Activated T-cell treated with anti-CD3 and anti-CD28 coated beads for 24 hours (primary cell): ENCODE data around the gene TMPRSS6.

Experiments
- DNase-seq: peaks from one replicate; pipeline ENCODE4 v3.0.0-alpha.2; 2020; ENCODE audit warnings: low read depth

The TMPRSS6 gene

DNA sequence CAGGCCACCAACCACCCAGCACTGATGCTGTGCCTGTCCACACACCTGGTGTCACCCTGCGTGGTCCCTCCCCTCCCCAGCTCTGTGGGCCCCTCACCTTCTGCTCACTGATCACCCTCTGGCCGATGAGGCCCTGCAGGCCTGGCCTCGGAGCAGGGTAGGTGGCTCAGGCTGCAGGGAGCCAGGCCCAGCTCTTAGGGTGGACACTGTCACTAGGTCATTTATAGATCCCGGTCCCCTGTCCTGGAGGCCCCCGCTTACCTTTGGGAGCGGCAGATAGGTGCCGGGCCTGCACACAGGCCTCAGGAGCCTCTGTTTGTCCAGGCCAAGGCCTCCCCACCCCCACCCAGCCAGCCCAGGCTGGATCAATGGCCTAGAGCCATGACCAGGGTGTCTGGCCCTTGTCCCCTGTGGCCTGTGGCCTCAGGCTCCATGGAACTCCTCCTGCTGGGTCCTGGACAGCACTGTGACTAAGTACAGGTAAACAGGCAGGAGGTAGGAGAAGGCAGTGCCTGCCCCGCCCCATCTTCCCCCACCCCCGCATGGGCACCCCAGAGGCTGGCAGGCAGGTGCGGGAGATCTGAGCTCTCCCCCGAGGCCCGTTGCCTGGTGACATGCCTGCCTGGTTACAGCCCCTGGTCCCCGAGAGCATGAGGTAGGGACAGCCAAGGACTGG is at the start of gene TMPRSS6:
TSS of gene TMPRSS6 (minus strand) at position 472 of the 676 bp plus-strand sequence. CDS start 6,296 bp downstream, outside the sequence.
- no peak for DNase-seq

DNA sequence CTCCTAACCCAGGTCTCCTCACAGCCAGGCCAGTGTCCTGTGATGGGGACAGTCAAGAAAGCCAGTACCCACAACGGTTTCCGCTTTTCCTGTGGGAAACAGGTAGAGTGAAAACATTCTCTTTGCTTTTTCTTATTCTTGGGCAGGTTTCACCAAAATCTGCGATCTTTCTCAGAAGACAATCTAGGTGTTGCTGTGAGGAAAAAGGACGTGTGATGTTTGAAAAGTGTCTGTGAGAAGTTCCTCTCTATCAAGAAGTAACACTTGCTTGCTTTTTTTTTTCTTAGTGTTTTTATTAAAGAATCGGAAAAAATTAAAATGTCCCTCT is 49.4 kb upstream of the TMPRSS6 start:
- no peak for DNase-seq

DNA sequence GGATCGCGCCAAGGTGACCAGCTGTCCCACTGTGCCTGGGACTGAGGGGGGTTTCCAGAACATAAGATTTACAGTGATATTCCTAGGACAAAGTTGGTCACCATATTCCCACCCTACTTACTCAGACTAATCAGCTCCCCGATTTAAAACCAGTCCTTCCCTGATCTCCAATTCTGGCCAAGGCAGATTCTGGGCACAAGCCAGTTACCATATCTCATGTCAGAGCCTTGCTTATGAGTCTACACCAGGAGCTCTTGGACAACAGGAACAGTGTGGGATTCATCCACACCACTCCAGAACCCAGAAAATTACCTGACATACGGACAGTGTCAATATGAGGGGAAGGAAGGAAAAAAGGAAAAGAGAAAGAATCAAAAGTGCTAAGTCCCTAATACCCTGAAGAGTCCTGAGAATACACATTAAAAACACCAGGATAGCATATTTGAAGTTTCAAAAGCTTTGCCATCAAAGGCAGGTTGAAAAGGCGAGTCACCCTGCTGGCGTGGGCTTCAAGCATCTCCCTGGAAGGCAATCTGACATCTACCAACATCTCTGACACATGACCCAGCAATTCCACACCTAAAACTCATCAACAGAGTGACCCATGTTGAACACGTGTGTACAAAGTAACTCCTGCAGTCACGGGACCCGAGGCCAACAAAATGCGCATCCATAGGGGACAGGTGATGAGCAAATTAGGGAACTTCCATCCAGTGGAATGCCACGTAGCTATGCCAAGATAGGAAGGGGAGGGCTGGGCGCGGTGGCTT is 48.2 kb upstream of the TMPRSS6 start:
- DNase-seq: no peak

DNA sequence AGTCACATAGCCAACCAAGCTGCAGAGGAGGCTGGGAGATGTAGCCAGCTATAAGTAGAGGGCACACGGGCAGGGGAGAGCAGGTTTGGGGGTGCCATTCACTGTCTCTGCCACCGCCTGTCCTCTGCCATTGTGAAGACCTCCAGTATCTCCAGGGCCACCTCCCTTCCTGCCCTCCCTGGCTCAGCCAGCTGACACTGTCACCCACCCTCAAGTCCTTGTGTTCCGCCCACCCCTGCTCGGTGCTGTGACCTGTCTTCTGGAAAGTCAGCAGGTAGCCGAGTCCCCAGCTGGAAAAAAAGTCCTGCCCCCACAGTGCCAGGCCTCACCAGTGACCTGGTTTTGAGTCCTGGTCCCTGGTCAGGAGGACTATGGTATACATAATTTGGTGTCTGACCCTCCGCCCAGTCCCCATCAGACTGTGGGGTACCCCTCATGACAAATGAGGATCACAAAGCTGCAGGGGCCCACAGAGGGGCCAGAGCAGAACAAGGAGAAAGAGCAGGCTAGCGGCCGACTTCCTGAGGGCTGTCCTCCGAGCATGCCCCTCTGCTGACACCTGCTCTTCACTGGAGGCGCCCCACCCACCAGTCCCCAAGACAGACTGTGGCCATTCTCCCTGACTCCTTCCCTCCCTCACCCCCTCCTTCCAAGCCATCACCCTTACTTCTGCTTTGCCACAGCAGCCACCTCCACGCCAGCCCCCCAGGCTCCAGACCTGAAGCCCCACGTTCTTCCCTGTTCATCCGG is 47.3 kb upstream of the TMPRSS6 start:
- DNase-seq: no peak

DNA sequence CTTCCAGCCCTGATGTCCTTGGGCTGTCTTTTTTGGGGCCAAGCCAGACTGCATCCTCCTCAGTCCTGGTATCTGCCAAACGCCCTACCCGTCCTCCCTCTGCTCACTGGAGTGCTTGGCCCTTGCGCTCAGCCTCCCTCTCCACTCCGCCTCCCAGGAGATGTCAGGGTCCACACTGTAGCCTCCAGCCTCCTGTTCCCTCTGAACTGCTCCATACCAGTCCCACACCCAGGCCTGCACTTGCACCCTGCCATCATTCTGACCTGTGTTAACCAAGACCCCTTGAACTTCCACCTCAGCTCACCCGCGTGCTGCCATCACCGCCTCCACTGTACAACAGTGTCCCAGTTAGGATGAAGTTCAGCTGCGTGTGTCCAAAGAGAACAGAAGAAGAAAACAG is 46.5 kb upstream of the TMPRSS6 start:
- DNase-seq: no peak

DNA sequence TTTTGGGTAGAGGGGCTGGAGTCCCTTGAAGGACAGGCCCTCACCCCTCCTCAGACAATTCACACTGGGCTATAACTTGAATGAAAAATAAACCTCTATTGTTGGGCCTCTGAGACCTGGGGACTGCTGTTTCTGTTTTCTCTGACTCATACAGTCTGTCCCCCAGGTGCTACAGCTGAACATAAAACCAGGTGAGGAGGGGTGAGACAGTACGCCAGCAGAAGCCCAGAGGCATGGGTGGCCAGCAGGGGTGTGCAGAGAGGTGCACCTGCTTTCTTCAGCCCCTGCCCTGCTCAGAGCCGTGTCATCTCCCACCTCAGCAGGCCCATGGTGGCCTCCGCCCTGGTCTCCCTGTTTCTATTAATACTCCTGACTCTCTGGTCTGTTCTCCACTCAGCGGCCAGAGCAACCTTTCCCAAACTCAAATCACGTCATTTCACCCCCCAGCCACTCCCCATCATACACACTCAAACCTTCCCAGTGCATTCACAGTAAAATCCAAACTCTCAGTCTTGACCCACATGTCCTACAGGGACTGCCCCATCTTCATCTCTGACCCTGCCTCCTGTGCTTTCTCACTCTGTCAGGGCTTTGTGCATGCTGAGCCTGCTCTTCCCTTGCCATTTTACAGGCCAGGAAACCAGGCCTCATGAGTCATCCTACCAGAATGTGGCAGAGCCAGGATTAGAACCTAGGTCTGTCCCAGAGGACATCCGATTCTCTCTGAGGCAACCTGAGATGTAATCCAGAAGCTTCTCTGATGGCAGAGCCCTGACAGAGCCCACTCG is 45.6 kb upstream of the TMPRSS6 start:
- no peak for DNase-seq

DNA sequence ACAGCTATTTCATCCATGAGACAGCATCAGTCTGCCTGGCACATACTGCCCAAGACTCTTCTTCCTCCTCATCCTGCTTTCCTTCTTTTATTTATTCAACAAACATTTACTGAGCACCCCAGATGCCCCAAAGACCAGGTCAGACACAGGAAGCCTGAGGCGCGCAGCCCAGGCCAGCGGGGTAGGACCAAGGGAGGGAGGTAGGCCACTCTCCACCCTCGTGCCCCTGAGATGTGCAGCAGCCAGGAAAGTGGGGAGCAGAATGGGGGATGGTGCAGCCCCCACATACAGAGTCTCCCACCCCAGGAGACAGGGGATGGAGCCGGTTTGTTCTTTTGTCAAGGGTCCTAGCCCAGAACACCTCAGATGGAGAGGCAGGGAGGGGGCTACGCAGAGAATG is 44.4 kb upstream of the TMPRSS6 start:
- DNase-seq: no peak

DNA sequence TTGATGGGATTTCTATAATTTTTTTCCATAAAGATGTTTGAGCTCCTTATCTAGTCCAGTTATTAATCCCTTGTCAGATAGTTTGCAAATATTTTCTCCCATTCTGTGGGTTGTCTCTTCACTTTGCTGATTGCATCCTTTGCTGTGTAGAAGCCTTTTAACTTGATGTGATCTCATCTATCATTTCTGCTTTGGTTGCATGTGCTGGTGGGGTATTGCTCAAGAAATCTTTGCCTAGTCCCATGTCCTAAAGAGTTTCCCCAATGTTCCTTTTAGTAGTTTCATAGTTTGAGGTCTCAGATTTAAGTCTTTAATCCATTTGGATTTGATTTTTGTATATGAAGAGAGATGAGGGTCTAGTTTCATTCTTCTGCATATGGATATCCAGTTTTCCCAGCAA is 41.9 kb upstream of the TMPRSS6 start:
- DNase-seq: no peak

DNA sequence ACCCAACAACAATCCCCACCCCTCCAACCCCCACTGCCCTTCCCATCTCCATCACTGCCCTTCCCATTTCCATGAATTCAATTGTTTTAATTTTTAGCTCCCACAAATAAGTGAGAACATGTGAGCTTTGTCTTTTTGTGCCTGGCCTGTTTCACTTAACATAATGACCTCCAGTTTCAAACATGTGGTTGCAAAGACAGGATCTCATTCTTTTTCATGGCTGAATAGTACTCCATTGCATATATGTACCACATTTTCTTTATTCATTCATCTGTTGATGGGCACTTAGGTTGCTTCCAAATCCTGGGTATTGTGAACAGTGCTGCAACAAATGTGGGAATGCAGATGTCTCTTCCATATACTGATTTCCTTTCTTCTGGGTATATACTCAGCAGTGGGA is 41.2 kb upstream of the TMPRSS6 start:
- no peak for DNase-seq

DNA sequence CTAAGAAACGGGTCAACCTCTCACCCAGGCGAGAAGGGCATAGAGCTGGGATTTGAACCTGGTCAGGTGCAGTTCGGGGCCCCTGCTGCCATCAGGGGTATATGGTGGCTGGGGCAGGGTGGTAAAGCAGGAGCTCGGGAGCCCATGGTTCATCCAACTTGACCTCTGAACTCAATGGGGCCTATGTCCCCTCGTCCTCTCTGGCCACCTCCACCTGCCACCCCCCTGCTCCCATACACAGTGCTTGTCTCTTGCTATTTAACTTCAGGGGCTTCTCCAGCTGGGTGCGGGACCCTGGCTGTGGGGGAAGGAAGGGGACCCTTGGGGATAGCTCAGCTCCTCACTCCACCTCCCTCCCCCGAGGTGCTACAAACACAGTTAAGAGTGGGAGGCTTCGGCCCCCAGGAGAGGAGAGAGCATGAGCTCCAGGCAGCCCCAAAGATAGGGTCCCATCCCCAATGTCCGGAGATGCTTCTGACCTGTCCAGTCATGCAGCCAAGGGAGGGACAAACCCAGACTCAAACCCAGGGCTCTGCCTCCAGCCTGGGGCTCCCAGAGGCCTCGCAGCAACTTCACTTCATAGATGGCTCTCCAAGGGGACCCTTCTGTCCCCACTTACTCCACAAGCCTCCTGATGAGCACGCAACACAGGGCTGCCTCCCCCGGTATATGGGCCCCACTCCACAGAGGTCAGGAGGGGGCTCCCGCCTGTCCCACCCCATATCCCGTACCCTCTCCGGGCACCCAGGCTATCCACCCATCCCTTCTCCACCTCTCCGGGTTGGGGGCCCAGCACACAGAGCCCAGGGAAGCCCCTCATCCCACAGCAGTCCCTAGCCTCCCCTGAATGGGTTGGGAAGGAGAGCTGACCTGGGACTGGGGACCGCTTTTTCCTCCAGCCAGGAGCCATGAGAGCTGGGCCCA is 39.5 kb upstream of the TMPRSS6 start:
- no peak for DNase-seq

DNA sequence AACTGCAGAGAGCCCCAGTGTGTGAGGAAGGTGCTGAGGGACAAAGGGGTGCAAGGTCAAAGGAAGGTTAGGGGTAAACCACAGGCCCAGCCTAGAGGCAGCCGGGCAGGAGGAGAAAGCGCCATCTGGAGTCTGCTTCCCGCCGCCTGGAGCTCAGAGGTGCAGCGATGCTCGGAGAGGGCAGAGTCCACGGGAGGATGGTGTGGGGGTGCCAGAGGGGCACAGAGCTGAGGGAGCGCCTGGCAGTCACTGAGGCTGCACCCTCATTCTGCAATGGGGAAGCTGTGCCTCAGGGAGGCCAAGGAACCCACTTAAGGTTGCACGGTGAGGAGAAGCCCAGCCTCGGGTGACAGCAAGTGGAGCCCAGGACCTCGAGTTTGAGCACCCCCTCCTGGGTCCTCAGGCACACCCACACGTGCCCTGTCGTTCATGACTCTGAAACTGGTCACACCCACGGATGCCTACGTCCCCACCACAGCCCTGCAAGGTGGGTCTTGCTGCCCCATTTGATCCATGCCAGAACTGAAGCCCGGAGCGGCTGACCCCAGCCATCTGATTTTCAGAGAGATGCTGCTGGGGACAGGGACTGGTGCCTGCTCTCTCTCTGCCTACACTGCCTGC is 38.6 kb upstream of the TMPRSS6 start:
- no peak for DNase-seq

DNA sequence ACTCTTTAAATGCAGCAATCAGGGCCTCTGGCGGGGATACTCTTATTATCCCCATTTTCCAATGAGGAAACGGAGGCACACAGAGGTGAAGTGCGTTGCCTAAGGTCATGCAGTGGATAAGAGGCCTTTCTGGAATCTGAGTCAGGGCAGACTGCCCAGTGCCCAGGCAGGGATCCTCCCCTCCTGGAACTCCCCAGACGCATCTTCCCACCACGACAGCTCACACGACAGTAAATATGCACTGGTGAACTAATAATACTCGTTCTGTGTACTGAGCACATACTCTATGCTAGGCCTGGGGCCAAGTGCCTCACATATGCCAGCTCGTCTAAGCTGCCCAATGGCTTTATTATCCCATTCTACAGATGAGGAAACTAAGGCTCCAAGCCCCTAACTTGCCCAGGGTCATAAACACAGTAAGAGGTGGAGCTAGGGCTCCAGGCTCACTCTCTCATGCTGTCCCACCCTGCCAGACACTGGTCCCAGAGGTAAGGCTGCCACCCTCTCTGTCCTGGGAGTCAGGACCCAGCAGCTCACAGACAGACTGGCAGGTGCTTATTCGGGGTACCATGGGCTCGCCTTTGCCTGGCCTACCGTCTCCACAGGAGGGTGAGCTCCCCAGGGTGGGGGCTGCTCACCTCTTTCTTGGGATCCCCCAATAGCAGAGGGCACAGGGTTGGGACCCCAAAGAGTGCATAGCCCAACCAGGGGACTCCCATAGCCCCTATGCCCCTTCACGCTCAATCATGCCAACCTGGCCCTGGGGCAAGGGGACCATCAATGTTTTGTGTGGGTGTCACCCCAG is 37.9 kb upstream of the TMPRSS6 start:
- DNase-seq: no peak

DNA sequence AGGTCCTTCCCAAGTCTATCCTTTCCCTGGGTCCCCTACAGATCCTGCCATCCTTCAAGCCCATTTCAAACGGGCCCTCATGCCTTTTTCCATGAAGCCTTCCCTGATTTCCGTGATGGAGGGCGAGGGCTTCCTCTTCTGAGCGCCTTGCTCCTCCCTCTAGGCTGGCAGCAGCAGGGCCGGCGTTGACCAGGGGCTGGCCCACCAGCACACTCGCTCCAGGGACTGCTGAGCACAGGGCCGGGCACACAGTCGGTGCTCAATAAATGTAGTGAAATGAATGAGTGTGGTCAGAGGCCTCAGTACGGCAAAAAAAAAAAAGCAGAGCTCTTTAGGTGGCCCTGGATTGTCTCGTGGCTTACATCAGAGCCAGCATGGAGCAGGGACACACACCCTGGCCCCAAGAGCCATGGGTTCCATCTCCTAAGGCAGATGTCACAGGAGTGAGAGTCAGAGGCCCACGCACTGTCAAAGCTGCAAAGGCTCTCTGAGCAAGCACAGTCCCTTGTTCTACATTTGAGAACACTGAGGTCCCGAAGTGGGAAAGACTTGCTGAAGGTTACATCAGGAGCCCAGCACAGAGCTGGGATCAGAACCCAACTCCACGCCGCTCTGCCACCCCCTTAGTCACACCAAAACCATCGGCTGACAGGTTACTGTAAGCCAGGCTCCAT is 37.1 kb upstream of the TMPRSS6 start:
- DNase-seq: no peak

DNA sequence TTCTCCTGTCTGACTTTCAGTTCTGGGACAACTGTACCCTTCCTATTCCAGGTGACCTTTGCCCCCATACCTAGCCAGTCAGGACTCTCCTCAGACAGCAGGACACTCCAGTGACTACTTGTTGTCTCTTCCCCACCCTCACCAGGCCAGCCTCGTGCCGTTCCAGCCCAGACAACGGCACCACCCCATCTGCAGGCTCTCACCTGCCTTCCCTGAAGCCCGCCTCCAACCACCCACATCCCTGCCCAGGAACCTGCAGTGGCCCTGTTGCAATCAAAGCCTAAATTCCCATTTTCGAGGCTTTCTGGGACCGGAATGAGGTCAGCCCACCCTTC is 36.5 kb upstream of the TMPRSS6 start:
- DNase-seq: no peak

DNA sequence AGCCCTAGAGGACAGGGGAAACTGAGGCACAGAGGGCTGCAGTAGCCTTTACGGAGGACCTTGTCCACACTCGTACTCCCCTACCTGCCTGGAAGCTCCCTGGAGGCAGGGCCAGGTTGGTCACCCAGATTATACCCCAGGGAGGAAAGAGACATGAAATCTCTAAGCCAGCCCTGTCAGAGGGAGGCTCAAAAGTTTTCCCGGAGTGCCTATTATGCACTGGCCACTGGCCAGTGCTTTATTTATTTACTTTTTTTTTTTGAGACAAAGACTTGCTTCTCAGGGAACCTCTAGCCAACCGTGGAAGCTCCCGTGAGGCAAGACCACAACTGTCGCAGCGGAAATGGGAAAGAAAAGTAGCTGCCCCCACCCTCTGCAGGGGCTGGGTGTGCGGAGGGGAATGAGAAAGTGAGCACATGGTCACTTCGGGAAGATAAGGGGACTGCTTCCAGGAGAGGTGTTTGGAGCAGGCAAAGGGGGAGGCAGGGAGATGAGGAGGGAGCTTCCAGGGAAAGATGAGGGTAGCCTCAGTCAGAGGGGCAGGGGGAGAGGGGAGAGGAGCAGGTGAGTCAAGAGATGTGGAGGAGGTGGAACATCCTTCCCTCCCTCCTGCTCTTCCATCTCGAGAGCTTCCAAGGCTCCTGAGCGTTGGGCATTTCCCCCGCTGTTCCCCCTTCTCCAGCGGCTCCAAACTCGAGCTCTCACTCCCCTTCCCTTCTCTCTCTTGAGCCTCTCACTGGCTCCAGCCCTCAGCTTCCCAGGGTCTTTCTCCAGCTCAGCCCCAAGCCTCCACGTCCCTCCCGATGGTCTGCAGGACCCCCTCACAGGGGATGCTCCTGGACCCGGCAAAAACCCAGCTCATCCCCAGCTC is 35.9 kb upstream of the TMPRSS6 start:
- DNase-seq: no peak

DNA sequence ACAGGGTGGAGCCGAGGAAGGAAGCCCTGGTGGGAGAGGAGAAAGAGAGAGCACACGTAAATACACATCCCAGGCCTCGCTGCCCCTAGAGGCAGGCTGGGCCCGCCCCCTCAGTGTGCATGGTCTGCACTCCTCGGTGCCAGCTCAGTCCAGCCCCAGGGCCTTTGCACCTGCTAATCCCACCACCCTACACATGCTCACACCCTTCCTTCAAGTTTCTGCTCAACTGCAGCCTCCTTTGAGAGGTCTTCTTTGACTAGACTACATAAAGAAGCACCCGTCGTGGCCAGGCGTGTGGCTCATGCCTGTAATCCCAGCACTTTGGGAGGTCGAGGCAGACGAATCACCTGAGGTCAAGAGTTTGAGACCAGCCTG is 34.7 kb upstream of the TMPRSS6 start:
- DNase-seq: no peak

DNA sequence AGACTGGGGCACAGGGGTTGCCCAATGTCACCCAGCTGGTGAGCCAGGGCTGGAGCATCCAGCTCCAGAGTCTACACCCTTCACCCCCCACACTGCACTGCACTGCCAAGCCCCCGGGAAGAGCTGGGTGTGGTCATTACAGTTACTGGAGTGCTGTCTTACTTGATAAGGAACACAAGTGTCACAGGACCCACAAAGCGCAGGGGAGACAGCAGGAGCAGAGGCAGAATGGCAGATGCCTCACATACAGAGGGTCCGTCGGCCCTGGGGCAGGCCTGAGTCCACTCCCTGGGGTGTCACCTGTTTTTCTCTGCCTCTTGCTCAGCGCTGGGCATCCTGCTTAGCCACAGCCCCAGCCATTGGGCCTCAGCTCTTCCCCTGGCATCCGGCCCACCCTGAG is 32.5 kb upstream of the TMPRSS6 start:
- DNase-seq: no peak

DNA sequence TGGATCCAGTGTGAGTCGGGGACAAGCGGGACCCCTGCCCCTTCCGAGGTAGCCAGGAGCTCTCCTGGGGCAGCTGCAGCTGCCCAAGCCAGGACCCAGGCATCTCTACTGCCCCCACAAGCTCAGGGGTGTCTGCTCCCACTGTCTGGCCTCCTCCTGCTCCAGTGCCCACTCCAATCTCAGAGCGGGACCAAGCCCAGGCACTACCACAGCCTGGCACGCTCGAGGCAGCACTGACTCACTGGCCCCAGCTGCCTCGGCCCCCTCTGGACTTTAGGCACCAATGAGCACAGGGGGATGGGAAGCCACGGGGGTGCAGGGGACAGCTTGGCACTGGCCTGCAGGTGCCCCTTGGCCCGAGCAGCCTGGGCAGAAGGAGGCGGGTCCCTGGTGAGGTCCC is 32.0 kb upstream of the TMPRSS6 start:
- DNase-seq: no peak
